Femur (tissue), 1 donor: Measurements from ENCODE around the gene RGS17.
"Not testable (repeated sequence)": the region's sequence is repeated elsewhere in the genome, so short reads cannot be mapped to it uniquely, and the experiment has no call there.

Experiments
- DNase-seq: peaks from one replicate; pipeline ENCODE4 v3.0.0-alpha.2; 2017

The RGS17 gene

DNA sequence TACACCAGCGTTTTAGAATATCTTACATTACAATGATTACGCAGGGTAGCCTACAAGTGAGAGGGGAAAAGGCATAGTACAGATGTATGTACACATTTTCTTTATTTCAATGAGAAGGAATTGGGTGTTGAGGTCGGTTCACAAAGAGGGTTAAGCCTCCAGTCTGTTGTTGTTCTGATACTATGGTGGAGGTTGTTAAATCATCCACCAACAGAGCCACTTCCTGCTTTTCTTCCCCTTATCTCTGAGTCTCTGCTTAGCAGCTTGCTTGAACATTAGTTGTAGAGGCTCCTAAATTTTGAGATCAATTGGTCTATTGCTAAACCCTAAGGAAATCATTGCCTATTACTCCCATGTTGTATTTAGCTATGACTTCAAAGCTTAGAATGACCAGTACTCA is 7.3 kb downstream of the RGS17 start:
- DNase-seq, result no peak

- DNase-seq, result no peak
Measured at GRCh38 chr6:153121311-153121710, 9.8 kb downstream of the RGS17 start.

GRCh38 chr6:153117986-153118879 is 12.8 kb downstream of the RGS17 start:
- no peak for DNase-seq

- DNase-seq, result not testable (repeated sequence)
Measured at GRCh38 chr6:153111082-153111481, 20.0 kb downstream of the RGS17 start.

- DNase-seq, result not testable (repeated sequence)
Measured at GRCh38 chr6:153110612-153111011, 20.5 kb downstream of the RGS17 start.

DNA sequence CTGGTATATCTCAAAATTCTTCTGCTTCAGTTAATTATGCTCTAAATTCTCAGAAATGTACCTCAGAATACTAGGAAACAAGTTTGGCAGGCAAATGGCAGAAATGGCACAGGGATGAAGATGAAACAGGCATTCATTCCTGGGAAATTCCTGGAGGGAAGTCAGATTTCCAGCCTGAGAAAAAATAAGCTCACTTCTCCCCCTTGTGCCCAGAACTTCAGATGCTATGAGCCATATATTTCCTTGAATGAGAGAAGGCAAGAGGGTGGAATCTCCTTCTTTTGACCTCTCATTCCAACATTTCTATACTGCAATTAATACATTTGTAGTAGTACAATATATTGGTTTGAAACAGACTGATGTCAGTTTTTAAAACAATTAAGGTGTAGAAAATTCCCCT is 22.8 kb downstream of the RGS17 start:
- DNase-seq, result no peak

- no peak for DNase-seq
Measured at GRCh38 chr6:153106021-153106420, 25.1 kb downstream of the RGS17 start.

- no peak for DNase-seq
Measured at GRCh38 chr6:153104220-153104619, 26.9 kb downstream of the RGS17 start.

DNA sequence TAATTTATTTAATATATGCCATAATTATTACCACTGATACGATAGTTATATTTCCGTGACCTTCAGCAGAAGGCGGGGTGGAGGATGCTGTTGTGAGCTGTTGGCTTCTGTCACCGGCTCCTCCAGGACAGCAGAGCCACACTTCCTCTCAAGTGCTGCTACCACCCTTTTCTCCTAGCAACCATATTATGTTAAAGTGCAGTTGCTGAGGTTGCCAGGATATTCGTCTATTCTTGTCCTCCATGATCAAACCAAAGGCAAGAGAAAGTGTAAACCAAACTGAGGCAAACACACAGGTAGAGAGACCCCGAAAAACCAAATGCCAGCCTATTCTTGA is 27.8 kb downstream of the RGS17 start:
- no peak for DNase-seq

DNA sequence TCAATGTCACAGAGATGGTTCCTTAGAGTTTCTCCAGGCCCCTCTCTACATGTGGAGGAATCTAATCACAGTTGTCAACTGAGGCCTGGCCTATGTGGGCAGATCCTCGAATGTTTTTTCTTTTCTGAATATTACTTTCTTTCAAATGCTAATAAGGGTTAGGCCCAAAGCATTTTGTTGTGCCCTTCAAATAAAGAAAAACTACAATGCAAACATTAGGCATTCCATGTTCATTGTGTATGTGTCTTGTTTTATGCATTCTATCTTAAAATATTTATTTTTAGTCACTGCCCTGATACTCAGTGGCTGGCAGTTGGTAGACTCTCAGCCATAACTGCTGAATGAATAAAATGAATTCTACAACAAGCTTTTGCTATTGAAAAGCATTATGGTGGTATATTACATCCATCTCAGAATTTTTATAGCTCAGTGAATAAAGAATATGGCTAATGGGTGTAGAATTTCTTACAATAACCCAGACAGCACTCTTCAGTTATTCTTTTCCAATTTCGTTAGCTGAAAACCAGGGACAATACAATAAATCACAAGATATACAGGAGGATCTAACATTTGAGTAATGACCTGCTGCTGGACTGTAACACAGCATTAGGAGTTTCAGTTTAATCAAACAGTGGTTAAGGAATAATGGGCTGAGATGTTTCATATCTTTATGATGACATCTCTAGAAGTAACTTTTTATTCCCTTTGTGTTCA is 28.3 kb downstream of the RGS17 start:
- DNase-seq, result no peak

GRCh38 chr6:153101461-153101860 is 29.6 kb downstream of the RGS17 start:
- no peak for DNase-seq

DNA sequence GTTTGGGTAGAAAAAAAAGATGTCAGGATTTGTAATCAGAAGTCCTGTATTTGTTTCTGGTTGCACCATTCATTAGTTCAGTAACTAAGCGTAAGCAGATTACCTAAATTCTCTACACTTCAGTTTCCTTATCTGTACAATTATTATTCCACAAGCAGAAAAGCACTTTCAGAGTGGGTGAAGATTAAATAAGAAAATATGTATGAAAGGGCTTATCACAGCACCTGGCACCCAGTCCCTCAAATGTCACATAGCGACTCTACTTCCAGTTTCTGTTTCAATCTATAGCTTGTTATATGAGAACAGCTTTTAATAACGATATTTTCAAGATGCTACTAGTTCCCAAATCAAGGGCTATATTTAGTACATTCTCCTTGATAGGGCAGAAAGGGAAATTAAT is 31.4 kb downstream of the RGS17 start:
- no peak for DNase-seq

- DNase-seq, result no peak
Measured at GRCh38 chr6:153096792-153097191, 34.3 kb downstream of the RGS17 start.

- DNase-seq, result peak; percentile 18
Measured at GRCh38 chr6:153096031-153096430, 35.1 kb downstream of the RGS17 start.

- DNase-seq, result no peak
Measured at GRCh38 chr6:153092082-153093013, 38.7 kb downstream of the RGS17 start.

- no peak for DNase-seq
Measured at GRCh38 chr6:153090241-153090930, 40.7 kb downstream of the RGS17 start.

DNA sequence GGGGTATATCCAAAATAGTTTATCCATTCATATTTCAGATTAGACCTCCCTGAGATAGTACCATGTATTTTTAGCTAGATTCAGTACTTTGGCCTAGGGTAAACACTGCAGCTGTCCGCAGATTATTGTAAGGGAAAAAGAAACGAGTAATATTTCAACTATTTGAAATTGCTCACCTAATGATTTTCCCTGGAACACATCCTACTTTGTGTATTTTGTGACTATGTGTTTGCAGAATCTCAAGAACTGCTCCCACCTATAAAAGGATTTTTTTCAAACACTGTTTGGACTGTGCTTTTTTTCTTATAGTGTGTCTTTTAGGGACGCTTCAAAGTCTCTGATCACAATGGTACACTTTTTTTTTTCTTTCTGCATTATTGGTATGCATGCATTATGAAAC is 42.3 kb downstream of the RGS17 start:
- DNase-seq, result no peak

DNA sequence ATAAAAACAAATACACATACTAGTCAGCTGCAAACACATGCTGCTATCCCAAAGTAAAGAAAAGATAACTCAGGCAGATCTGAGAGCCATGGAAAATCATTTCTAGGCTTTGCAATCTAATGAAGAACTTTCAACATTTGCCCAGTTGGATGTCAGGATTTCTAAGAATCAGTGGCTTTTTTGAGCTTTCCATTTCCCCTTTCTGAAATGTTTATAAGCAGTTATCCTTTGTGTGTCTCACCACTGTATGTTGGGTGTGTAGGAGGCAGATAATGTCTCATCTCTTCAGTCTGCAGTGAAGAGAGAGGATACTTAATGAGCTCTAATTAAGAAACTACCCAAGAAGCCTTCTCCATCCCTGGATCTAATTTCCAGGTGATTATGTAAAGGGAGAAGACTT is 43.6 kb downstream of the RGS17 start:
- DNase-seq, result no peak

DNA sequence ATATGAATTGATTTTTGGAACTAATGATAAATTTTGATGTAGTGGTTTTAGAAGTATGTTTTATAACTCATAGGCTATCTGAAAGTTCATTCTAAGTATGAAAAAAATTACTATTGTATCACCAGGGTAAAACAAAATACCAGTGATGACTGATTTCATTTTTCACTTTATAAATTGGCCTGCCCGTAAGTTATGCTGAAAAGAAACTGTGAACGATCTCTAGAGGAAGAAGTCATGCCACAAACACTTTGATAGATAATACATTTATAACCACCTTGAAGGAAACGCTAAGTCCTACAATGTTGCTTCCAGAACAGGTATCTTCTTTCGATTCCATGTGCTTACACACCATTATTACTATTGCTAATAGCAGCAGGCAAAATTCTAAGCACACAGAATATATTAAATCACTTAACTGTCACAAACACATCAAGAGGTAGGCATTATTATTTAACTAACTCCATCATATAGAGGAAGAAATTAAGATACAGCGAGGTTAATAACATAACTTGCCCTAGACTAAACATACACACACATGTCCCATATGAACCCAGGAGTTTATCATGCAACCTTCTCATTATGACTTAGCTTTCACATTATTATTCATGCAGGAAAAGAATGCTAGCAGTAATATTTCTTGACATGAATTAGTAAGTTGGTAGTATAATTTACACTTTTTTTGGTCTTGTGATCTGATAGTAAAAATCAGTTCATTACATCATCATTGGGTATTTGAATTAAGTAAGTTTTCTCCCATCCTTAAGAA is 44.7 kb downstream of the RGS17 start:
- DNase-seq, result no peak

- no peak for DNase-seq
Measured at GRCh38 chr6:153085239-153085638, 45.8 kb downstream of the RGS17 start.

DNA sequence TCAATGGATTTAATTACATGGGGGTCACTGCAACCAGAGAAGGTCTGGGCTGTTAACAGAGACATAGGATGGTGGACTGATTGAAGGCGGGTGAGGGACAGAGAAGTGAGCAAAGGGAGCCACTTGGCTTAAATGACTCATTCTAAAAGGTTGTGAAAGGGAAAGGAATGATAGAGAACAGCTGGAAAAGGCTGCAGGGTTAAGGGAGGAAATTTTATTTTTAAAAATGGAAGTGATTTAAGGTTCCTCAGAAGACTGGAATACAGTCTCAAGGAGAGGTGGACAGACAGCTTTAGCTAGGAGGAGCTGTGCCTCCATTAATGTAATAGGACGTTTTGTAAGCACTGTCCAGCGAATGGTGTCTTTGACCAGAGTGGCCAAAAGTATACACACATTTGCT is 46.7 kb downstream of the RGS17 start:
- DNase-seq, result no peak

- DNase-seq, result no peak
Measured at GRCh38 chr6:153083869-153084268, 47.2 kb downstream of the RGS17 start.
